K562 (cell line): Measurements from ENCODE around the gene DNASE1L2. TPM values are rescaled to one million over a fixed set of nuclear protein-coding genes. Genes with fewer than 3 reads are reported as not detected.

ENCODE experiments used
- ATF2 ChIP-seq: sonication (generic); formaldehyde crosslinking; IDR thresholded peaks from 2 replicates; pipeline ENCODE4 v1.8.1; 2022; ENCODE audit warnings: missing genetic modification reagents
- CHD2 ChIP-seq: IDR thresholded peaks from 2 replicates; pipeline ENCODE4 v1.6.1; 2011; ENCODE audit warnings: low read depth, low read length
- ETV5 ChIP-seq: sonication (generic); formaldehyde crosslinking; IDR thresholded peaks from 2 replicates; pipeline ENCODE4 v1.4.0; 2020; ENCODE audit warnings: low read depth, mild to moderate bottlenecking, missing genetic modification reagents
- FOXJ2 ChIP-seq: fragments of 200-800 bp; sonication (Bioruptor generic); IDR thresholded peaks from 2 replicates; pipeline ENCODE4 v1.6.1; 2016; ENCODE audit warnings: missing genetic modification characterization, missing compliant biosample characterization
- FOXK1 ChIP-seq: sonication (generic); formaldehyde crosslinking; IDR thresholded peaks from 2 replicates; pipeline ENCODE4 v1.8.0; 2022; ENCODE audit warnings: missing genetic modification reagents, mild to moderate bottlenecking, borderline replicate concordance
- FOXO4 ChIP-seq: fragments of 450-650 bp; formaldehyde crosslinking; IDR thresholded peaks from 2 replicates; pipeline ENCODE4 v1.4.0; 2020; ENCODE audit warnings: mild to moderate bottlenecking, moderate library complexity
- MLLT1 ChIP-seq, 2 experiments: fragments of 450-650 bp; IDR thresholded peaks; 2 replicates each; pipeline ENCODE4 v1.6.1; 2016
- NCOA2 ChIP-seq, 2 experiments: fragments of 450-650 bp; IDR thresholded peaks; 2 replicates each; pipeline ENCODE4 v1.6.1; 2018; ENCODE audit warnings: mild to moderate bottlenecking in 2 of 2, moderate library complexity in 1 of 2; ENCODE audit not compliant: partially characterized antibody in 2 of 2
- POLR2A ChIP-seq: fragments of 450-650 bp; conservative IDR thresholded peaks from 2 replicates; pipeline ENCODE4 v1.6.1; 2016
- WHSC1 ChIP-seq: IDR thresholded peaks from one replicate; pipeline ENCODE4 v1.6.1; 2012; ENCODE audit warnings: low read length, control low read depth, inconsistent platforms
- ZBTB12 ChIP-seq: fragments of 250-450 bp; sonication (Bioruptor Pico); IDR thresholded peaks from 2 replicates; pipeline ENCODE4 v1.4.0; 2020
- ZBTB9 ChIP-seq: fragments of 450-650 bp; formaldehyde crosslinking; IDR thresholded peaks from 2 replicates; pipeline ENCODE4 v1.4.0; 2020; ENCODE audit warnings: mild to moderate bottlenecking, moderate library complexity
- ZFP91 ChIP-seq: sonication (generic); formaldehyde crosslinking; IDR thresholded peaks from 2 replicates; pipeline ENCODE4 v1.8.0; 2022; ENCODE audit warnings: mild to moderate bottlenecking, missing genetic modification reagents
- ZNF224 ChIP-seq: sonication (generic); formaldehyde crosslinking; IDR thresholded peaks from 2 replicates; pipeline ENCODE4 v1.8.0; 2022; ENCODE audit warnings: mild to moderate bottlenecking, missing genetic modification reagents
- ZNF699 ChIP-seq: fragments of 250-450 bp; sonication (Bioruptor Pico); IDR thresholded peaks from 2 replicates; pipeline ENCODE4 v1.8.0; 2021; ENCODE audit warnings: mild to moderate bottlenecking, moderate library complexity; ENCODE audit not compliant: insufficient replicate concordance
- ZZZ3 ChIP-seq: fragments of 450-650 bp; IDR thresholded peaks from 2 replicates; pipeline ENCODE4 v1.6.1; 2016; ENCODE audit warnings: antibody characterized with exemption, mild to moderate bottlenecking, moderate library complexity
- polyA plus RNA-seq, 8 experiments: library from polyadenylated mRNA; depleted of rRNA in 4 of 8; stranded (reverse) in 5 of 8; unstranded in 3 of 8; fragments of >200 nt; fragmentation: Nextera tagmentation in 2 of 8; fragmentation: Illumina TruSeq in 1 of 8; extraction: Ambion mirVana in 2 of 8; extraction: Trizol in 1 of 8; gene quantifications; 2 replicates each; pipeline versions ENCODE4 v1.2.1 to v1.2.3, GENCODE V29; 2011 to 2014; ENCODE audit warnings: inconsistent platforms in 1 of 8, missing spikeins in 1 of 8
- total RNA-seq, 7 experiments: library from RNA; depleted of rRNA in 6 of 7; stranded (reverse); fragments of >200 nt in 6 of 7; fragmentation: Illumina TruSeq in 2 of 7; extraction: Trizol in 2 of 7; gene quantifications; 2 replicates each; pipeline versions ENCODE4 v1.2.1 to v1.2.3, GENCODE V29; 2011 to 2021; ENCODE audit warnings: low replicate concordance in 1 of 7

The DNASE1L2 gene
- total and polyA plus RNA-seq, 9 of the 15 experiments (the other 6 are each of a cell fraction or from before 2014, with no cell fraction given), result 0.08 to 2.7 (median 1.7) TPM; not detected in 1

GRCh38 chr16:2223221-2223941, 12.9 kb upstream of the DNASE1L2 start, which contains the start of gene E4F1 (continued):
- TF ChIP-seq ZFP91 (CRISPR knock-in tag) (peak; percentile 44; the same call in 1 of the 2 replicates), ETV5 (CRISPR knock-in tag) (no peak; the same call in 1 of the 2 replicates), FOXJ2 (tag) (peak; percentile 80; the same call in 1 of the 2 replicates), ZNF224 (CRISPR knock-in tag) (no peak), NCOA2 (IDR thresholded peaks at IDR 0.05; ENCODE audit: partially characterized antibody in 2 of 2) (no peak), MLLT1 (IDR thresholded peaks at IDR 0.05) (no peak), ZZZ3 (no peak), ZBTB9 (CRISPR knock-in tag) (no peak), WHSC1 (no peak), POLR2A (peak; percentile 92), CHD2 (peak; percentile 82), ZNF699 (CRISPR knock-in tag) (no peak), ZBTB12 (peak; percentile 56; the same call in 1 of the 2 replicates), FOXK1 (no peak), ATF2 (no peak), FOXO4 (CRISPR knock-in tag) (no peak)
